Panc1 (cell line): ENCODE data around the gene NFKBIB. TPM values are rescaled to one million over a fixed set of nuclear protein-coding genes. Genes with fewer than 3 reads are reported as not detected.
A peak's percentile ranks its signal among the peaks of the same experiment; 100 is the strongest.
"Not testable (repeated sequence)": the region's sequence is repeated elsewhere in the genome, so short reads cannot be mapped to it uniquely, and the experiment has no call there.

Experiments
- ATAC-seq: fragments of 200-7000 bp; cut with Tn5 transposase; 2 replicates; pipeline ENCODE4 v1.9.1; 2020; ENCODE audit warnings: mild to moderate bottlenecking, moderate library complexity
- BruUV-seq: library from RNA; stranded (reverse); fragments of 400-500 nt; replicated peaks from 2 replicates; lab custom pipeline; 2021; lab: Mats Ljungman, UMichigan
- CTCF ChIA-PET: fragments of 300-600 bp; sonication (Branson Sonifier 250); formaldehyde crosslinking; loops from one replicate; lab custom pipeline; 2022; ENCODE audit warnings: antibody characterized with exemption; lab: Charles Lee
- POLR2A ChIA-PET: fragments of 300-600 bp; sonication (Branson Sonifier 250); formaldehyde crosslinking; loops from one replicate; lab custom pipeline; 2022; ENCODE audit warnings: antibody characterized with exemption; lab: Charles Lee
- DNase-seq: peaks from one replicate; pipeline ENCODE4 v3.0.0-alpha.2; 2010; ENCODE audit warnings: low read depth, low spot score
- H3K27ac ChIP-seq: 2 replicates; pipeline ENCODE4 v1.5.1; 2011; ENCODE audit warnings: mild to moderate bottlenecking, low read length, inconsistent platforms
- H3K27me3 ChIP-seq: fragments of 200-500 bp; sonication (Bioruptor generic); 2 replicates; pipeline ENCODE4 v1.6.0; 2014; ENCODE audit warnings: low read length, inconsistent platforms; ENCODE audit not compliant: control insufficient read depth, insufficient read depth
- H3K36me3 ChIP-seq: fragments of 200-500 bp; sonication (Bioruptor generic); 2 replicates; pipeline ENCODE4 v1.5.1; 2014; ENCODE audit warnings: inconsistent platforms, mild to moderate bottlenecking, low read length, moderate library complexity; ENCODE audit not compliant: control insufficient read depth, insufficient read depth
- H3K4me1 ChIP-seq: 2 replicates; pipeline ENCODE4 v1.5.1; 2011; ENCODE audit warnings: inconsistent platforms, mild to moderate bottlenecking, low read length, moderate library complexity; ENCODE audit not compliant: control insufficient read depth, insufficient read depth
- H3K4me3 ChIP-seq, 2 experiments: 2 replicates each; pipeline ENCODE4 v1.5.1; 2011 to 2012; ENCODE audit warnings: low read depth in 2 of 2, low read length in 2 of 2, mild to moderate bottlenecking in 2 of 2, inconsistent platforms in 1 of 2, moderate library complexity in 1 of 2
- H3K9me3 ChIP-seq: fragments of 200-500 bp; sonication (Bioruptor generic); 2 replicates; pipeline ENCODE4 v1.5.1; 2014; ENCODE audit warnings: low read depth, mild to moderate bottlenecking, inconsistent platforms, low read length, moderate library complexity; ENCODE audit not compliant: control insufficient read depth, insufficient read depth
- POLR2AphosphoS5 ChIP-seq: IDR thresholded peaks from 2 replicates; pipeline ENCODE4 v1.6.1; 2012; ENCODE audit warnings: mild to moderate bottlenecking, low read depth, low read length, moderate library complexity
- SIN3A ChIP-seq: IDR thresholded peaks from 2 replicates; pipeline ENCODE4 v1.6.1; 2012; ENCODE audit warnings: low read depth, mild to moderate bottlenecking, low read length, moderate library complexity, borderline replicate concordance; ENCODE audit not compliant: insufficient read depth
- TCF7L2 ChIP-seq: IDR thresholded peaks from 2 replicates; pipeline ENCODE4 v1.6.1; 2011; ENCODE audit warnings: mild to moderate bottlenecking, low read depth, low read length, inconsistent platforms
- in situ Hi-C: cut with HindIII; loops from 2 replicates; pipeline ENCODE4 v1.10.0; 2016; ENCODE audit warnings: low sequenced_read_pairs, low pct_unique_long_range_greater_than_20kb
- intact Hi-C: fragments of 100-400 bp; cut with micrococcal nuclease; formaldehyde crosslinking; loops from one replicate; pipeline ENCODE4 v1.10.0; 2022; ENCODE audit not compliant: unreplicated experiment
- total RNA-seq: library from RNA; stranded (reverse); gene quantifications from one replicate; pipeline ENCODE4 v1.2.1, GENCODE V29; 2021; ENCODE audit not compliant: unreplicated experiment
- TF ChIP-seq, protein P1 (sequence below), 2 experiments: IDR thresholded peaks; 2 replicates each; pipeline ENCODE4 v1.6.1; 2011 to 2012; ENCODE audit warnings: low read depth in 2 of 2, control low read depth in 1 of 2, low read length in 1 of 2, mild to moderate bottlenecking in 1 of 2, moderate library complexity in 1 of 2; ENCODE audit not compliant: insufficient read depth in 1 of 2
- TF ChIP-seq, protein P2 (sequence below): fragments of 450-650 bp; IDR thresholded peaks from 2 replicates; pipeline ENCODE4 v1.5.1; 2017; ENCODE audit warnings: mild to moderate bottlenecking

The NFKBIB gene
- total RNA-seq, 1 experiment from 2014 or later, result 185 TPM

DNA sequence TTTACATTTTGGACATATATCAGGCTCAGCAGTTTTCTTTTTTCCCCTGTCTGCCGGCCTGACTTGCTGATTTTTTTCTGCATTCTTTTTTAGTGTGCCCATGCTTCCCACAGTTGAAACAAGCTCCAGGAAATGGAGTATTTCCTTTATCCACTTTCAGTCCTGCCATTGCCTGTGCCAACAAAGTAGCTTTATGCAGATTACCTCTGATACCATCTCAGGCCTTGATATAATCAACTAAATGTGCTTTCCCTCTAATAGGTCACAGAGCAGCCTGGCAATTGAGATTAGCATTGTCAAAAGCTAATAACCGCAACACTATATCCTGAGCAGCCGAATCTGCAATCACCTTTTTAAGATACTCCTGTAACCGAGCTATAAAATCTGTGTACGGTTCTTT lies 40.2 kb downstream of the NFKBIB start:
- H3K27me3 ChIP-seq, result no peaks in the 10 kb centered on the region
- CTCF ChIA-PET, result interaction anchor here (0.6 to 1.2 kb wide), 3 partner anchors 9 to 853 kb away, joined by 3 read pairs; partner anchors contain the start of genes MRPS12 and SARS2
- H3K9me3 ChIP-seq, result peaks cover 2% of the 10 kb centered on the region; the same call in 1 of the 2 replicates
- POLR2A ChIA-PET, result interaction anchor here (0.6 to 1.5 kb wide), 3 partner anchors 10 to 1181 kb away, joined by 3 to 5 read pairs (median 5); partner anchors contain the start of genes MRPS12 and SARS2
- ATAC-seq (no peak), DNase-seq (no peak)
- no peak overlapping the region for H3K4me3 ChIP-seq
- BruUV-seq, result no TSS peak
- peaks cover 4% of the 10 kb centered on the region for H3K36me3 ChIP-seq
- no peak overlapping the region for H3K27ac ChIP-seq
- no peak; the same call in 1 of the 2 replicates for TF ChIP-seq POLR2AphosphoS5
- TF ChIP-seq, protein P1, sequence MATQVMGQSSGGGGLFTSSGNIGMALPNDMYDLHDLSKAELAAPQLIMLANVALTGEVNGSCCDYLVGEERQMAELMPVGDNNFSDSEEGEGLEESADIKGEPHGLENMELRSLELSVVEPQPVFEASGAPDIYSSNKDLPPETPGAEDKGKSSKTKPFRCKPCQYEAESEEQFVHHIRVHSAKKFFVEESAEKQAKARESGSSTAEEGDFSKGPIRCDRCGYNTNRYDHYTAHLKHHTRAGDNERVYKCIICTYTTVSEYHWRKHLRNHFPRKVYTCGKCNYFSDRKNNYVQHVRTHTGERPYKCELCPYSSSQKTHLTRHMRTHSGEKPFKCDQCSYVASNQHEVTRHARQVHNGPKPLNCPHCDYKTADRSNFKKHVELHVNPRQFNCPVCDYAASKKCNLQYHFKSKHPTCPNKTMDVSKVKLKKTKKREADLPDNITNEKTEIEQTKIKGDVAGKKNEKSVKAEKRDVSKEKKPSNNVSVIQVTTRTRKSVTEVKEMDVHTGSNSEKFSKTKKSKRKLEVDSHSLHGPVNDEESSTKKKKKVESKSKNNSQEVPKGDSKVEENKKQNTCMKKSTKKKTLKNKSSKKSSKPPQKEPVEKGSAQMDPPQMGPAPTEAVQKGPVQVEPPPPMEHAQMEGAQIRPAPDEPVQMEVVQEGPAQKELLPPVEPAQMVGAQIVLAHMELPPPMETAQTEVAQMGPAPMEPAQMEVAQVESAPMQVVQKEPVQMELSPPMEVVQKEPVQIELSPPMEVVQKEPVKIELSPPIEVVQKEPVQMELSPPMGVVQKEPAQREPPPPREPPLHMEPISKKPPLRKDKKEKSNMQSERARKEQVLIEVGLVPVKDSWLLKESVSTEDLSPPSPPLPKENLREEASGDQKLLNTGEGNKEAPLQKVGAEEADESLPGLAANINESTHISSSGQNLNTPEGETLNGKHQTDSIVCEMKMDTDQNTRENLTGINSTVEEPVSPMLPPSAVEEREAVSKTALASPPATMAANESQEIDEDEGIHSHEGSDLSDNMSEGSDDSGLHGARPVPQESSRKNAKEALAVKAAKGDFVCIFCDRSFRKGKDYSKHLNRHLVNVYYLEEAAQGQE (IDR thresholded peaks at IDR 0.05; ENCODE audit: insufficient read depth in 1 of 2, low read depth in 2 of 2, low read length in 1 of 2), result no peak
- TF ChIP-seq, protein P2, sequence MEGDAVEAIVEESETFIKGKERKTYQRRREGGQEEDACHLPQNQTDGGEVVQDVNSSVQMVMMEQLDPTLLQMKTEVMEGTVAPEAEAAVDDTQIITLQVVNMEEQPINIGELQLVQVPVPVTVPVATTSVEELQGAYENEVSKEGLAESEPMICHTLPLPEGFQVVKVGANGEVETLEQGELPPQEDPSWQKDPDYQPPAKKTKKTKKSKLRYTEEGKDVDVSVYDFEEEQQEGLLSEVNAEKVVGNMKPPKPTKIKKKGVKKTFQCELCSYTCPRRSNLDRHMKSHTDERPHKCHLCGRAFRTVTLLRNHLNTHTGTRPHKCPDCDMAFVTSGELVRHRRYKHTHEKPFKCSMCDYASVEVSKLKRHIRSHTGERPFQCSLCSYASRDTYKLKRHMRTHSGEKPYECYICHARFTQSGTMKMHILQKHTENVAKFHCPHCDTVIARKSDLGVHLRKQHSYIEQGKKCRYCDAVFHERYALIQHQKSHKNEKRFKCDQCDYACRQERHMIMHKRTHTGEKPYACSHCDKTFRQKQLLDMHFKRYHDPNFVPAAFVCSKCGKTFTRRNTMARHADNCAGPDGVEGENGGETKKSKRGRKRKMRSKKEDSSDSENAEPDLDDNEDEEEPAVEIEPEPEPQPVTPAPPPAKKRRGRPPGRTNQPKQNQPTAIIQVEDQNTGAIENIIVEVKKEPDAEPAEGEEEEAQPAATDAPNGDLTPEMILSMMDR, result no peak
- TF ChIP-seq SIN3A, result no peak
- TF ChIP-seq TCF7L2, result no peak
- in situ Hi-C loops (loop anchor here (10.0 kb wide), 3 partner anchors 95 to 415 kb away; partner anchors contain the start of genes HNRNPL and LGALS7), intact Hi-C loops (loop anchor here (10.0 kb wide), 4 partner anchors 285 to 425 kb away; partner anchors contain the start of gene GMFG)
- H3K4me1 ChIP-seq, result no peaks in the 10 kb centered on the region

DNA sequence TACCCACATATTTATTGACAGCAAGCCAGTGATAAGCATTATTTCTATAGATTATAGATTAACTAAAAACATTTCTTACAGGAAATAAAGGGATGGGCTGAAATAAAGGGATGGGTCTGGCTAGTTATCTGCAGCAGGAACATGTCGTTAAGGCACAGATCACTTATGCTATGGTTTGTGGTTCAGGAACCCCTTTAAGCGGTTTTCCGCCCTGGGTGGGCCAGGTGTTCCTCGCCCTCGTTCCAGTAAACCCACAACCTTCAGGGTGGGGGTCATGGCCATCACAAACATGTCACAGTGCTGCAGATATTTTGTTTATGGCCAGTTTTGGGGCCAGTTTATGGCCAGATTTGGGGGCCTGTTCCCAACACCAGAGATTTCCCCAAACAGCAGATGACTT lies 41.7 kb downstream of the NFKBIB start:
- ATAC-seq, H3K27ac ChIP-seq, H3K4me3 ChIP-seq, H3K9me3 ChIP-seq, H3K27me3 ChIP-seq, H3K4me1 ChIP-seq, in situ Hi-C loops, DNase-seq, H3K36me3 ChIP-seq: not testable (repeated sequence)
- CTCF ChIA-PET, result interaction anchor here (0.6 to 1.5 kb wide), 3 partner anchors 15 to 96 kb away, joined by 3 to 6 read pairs (median 3); partner anchors contain the start of gene FBXO17
- TSS peak; percentile 45 for BruUV-seq
- POLR2A ChIA-PET, result interaction anchor here (0.6 to 1.5 kb wide), 3 partner anchors 11 to 294 kb away, joined by 3 to 5 read pairs (median 4); partner anchors contain the start of genes ACTN4, MRPS12 and SARS2
- intact Hi-C loops, result loop anchor here (10.0 kb wide), 1 partner anchor 393 kb away; the partner anchor contains the start of gene GMFG
- TF ChIP-seq POLR2AphosphoS5, result peak; percentile 20
